GM19351 (cell line): ENCODE data around the gene STXBP1.

Experiments used
- ATAC-seq: cut with Tn5 transposase; IDR thresholded peaks from one replicate; pipeline ENCODE4 v1.9.1; 2021; ENCODE audit warnings: mild to moderate bottlenecking, moderate library complexity; ENCODE audit not compliant: unreplicated experiment

Gene STXBP1

GRCh38 chr9:127611899-127612790 lies at the start of gene STXBP1:
Gene STXBP1 (plus strand): TSS chr9:127612277. CDS start chr9:127612404, 127 bp downstream.
- peak; percentile 92 for ATAC-seq

GRCh38 chr9:127562279-127562796 lies 49.7 kb upstream of the STXBP1 start:
- no peak for ATAC-seq

GRCh38 chr9:127562841-127563401 lies 49.2 kb upstream of the STXBP1 start:
- ATAC-seq = no peak

GRCh38 chr9:127563579-127563978 lies 48.5 kb upstream of the STXBP1 start:
- ATAC-seq = no peak

GRCh38 chr9:127565231-127565630 lies 46.8 kb upstream of the STXBP1 start:
- no peak for ATAC-seq

GRCh38 chr9:127566351-127567001 lies 45.6 kb upstream of the STXBP1 start:
- no peak for ATAC-seq

GRCh38 chr9:127567035-127567729 lies 44.9 kb upstream of the STXBP1 start:
- ATAC-seq = no peak

- no peak for ATAC-seq
Observed at GRCh38 chr9:127567730-127568617, 44.1 kb upstream of the STXBP1 start.

GRCh38 chr9:127568618-127568970 lies 43.5 kb upstream of the STXBP1 start:
- no peak for ATAC-seq

GRCh38 chr9:127568971-127569885 lies 42.8 kb upstream of the STXBP1 start:
- ATAC-seq = peak; percentile 58

- ATAC-seq = no peak
Observed at GRCh38 chr9:127569886-127570401, 42.1 kb upstream of the STXBP1 start.

GRCh38 chr9:127570533-127571111 lies 41.5 kb upstream of the STXBP1 start:
- no peak for ATAC-seq

- no peak for ATAC-seq
Observed at GRCh38 chr9:127571971-127572370, 40.1 kb upstream of the STXBP1 start.

- no peak for ATAC-seq
Observed at GRCh38 chr9:127572961-127573721, 38.9 kb upstream of the STXBP1 start.

GRCh38 chr9:127574072-127574993 lies 37.7 kb upstream of the STXBP1 start:
- ATAC-seq = no peak

- ATAC-seq = no peak
Observed at GRCh38 chr9:127575875-127576778, 36.0 kb upstream of the STXBP1 start.
